ENCODE data around the gene POLR3K.

The POLR3K gene

DNA sequence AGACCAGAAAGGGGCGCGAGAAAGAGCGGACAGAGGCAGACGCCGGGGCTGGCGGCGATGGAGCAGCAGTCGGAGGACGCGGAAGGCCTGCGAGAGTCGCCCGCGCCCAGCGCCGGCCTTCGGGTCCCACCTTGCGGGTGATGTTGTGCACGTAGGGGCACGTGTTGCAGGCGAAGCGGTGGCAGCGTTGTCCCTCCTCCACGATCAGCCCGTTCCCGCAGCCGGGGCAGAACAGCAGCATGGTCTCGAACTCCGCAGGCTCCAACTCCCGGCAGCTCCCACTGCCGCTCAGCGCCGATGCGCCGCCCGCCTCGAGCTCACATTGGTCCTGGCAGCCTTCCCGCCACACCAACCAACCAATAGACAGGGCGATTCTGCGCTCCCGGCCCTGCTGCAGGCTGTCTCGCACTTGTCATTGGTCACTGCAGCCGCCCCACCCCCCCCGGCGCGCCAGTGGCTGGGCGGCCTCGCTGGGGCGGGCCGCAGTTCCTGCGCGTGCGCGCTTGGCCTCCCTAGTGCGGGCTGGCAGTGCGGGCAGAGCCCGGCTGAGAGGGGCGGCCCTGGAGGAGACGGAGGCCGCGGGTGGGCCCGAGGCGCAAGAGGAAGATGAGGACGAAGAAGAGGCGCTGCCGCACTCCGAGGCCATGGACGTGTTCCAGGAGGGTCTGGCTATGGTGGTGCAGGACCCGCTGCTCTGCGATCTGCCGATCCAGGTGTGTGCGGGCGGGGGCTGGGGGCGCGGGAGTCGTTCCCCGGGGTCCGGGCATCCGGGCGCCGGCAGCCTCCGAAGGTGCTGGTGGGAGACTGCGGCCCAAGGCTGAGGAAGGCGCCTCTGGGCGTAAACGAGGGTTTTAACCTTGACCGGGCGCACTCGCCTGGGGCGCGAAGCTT lies at the start of gene POLR3K, which contains the start of gene SNRNP25:
TSS of gene POLR3K (minus strand) at position 263 of the 891 bp plus-strand sequence. CDS start at position 241, 22 bp downstream.
TSS of gene SNRNP25 (plus strand) at position 483 of the 891 bp plus-strand sequence. CDS start at position 672, 189 bp downstream.
- peak; percentile 98 for DNase-seq

DNA sequence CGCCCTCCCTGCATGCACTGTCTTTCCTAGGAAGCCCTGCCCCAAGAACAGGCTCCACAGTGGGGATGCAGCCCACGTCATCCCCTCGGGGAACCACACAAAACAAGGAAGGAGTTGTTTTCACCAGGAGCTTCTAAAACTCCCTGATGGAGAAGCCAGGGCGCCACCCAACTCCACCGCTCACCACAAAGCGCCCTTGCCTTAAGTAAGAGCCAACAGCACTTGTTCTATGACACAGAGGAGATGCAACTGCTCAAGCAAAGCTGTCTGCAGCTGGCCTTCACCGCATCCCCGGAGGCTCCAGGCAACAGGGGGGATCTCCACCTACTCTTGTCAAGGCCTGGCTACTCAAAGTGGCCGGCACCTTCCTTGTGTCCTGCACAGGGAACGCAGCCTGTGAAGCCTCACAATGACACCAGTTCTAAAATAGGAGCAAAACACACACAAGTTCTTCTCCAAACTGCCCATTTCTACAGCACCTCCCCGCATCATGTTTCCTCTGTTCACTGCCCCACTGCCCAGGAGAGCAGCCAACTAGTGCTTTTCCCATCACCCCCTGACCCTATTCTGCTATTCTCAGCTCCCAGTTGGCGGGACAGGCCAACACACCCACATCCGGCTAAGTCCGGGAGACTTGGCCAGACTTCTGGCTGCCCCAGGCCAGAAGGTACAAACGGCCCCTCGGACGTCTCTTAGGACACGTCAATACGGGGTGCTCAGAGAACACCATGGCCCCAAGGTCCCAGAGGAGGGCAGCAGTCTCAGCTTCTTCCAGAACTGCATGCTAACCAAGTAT lies 48.9 kb upstream of the POLR3K start:
- DNase-seq: no peak

DNA sequence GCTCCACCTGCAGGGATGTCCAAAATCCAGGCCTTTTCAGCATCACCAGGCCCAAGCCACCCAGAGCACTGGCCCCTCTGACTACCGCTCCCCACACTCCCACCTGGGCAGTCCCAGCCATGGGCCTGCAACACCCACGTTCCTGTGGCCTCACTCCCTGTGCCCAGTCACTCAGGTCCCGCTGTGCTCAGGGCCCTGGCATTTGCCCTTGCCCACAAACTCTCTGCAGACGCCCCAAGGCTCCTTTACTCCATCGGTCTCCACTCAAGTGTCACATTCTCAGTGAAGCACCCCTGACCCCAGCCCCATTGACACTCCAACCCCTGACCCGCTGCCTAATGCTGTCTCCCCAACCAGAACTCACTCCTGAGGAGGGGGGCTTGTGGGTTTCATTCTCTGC lies 48.2 kb upstream of the POLR3K start:
- no peak for DNase-seq

DNA sequence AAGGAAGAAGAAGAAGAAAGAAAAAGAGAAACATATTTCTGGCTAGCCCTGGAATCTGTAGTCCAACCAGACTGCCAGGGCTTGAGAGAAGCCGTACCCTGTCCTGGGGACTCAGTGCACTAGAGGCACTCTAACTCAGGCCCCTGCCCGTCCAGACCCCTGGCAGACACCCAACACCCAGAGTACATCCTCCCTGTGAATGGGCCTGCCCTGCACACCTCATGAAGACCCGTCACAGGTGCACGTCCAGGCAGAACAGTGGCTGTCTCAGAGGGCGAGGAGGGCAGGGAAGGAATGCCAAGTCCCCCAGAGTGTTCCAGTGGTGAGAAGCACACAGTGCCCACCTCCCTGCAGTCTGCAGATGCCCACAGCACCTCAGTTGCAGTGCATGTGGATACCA lies 47.6 kb upstream of the POLR3K start:
- no peak for DNase-seq

DNA sequence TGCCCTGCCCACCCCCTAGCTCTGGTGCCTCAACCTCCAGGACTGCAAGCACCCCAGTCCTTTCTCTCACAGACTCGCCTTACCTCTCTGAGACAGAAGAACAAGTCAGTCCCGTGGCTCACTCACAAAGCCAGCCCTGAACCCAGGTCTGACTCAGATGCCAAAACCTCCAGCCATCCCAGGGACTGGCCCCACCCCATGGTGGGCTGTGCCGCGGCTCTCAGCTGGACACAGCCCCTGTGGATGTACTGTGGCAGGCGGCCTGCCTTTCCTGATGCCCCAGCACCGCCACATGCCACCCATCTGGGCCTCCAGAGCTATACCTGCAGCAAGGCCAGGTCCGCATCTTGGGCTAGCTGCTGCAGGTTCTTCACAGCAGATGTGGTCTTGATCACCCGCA lies 44.4 kb upstream of the POLR3K start:
- no peak for DNase-seq

DNA sequence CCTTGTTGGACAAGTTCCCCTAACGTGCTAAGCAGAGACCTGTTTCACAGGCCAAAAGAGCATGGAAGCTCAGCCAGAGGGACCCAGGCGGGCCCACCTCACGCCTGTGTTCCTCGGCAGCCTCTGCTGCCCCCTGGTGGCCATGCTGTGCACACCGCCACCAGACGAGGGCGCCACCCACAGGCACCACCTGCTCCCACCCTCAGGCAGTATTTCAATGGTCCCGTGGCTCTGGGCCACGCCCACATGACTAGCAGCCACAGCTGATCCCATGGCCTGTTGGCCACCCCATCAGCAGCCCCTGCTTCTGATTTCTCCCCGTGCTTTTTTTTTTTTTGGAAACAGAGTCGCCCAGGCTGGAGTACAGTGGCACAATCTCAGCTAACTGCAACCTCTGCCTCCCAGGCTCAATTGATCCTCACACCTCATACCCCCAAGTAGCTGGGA lies 43.5 kb upstream of the POLR3K start:
- DNase-seq: peak; percentile 85

DNA sequence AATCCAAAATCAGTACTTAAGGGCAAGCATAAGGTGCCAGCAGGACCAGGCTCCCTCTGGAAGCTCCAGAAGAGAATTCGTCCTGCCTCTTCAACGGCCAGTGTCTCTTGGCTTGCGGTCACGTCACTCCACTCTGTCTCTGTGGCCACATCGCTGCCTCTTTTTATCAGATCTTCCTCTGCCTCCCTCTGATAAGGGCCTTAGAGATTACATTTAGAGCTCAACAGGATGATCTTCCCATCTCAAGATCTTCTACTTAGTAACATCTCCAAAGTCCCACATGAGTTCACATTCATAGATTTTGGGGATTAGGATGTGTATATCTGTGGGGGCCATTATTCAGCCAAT lies 41.5 kb upstream of the POLR3K start:
- DNase-seq: no peak

DNA sequence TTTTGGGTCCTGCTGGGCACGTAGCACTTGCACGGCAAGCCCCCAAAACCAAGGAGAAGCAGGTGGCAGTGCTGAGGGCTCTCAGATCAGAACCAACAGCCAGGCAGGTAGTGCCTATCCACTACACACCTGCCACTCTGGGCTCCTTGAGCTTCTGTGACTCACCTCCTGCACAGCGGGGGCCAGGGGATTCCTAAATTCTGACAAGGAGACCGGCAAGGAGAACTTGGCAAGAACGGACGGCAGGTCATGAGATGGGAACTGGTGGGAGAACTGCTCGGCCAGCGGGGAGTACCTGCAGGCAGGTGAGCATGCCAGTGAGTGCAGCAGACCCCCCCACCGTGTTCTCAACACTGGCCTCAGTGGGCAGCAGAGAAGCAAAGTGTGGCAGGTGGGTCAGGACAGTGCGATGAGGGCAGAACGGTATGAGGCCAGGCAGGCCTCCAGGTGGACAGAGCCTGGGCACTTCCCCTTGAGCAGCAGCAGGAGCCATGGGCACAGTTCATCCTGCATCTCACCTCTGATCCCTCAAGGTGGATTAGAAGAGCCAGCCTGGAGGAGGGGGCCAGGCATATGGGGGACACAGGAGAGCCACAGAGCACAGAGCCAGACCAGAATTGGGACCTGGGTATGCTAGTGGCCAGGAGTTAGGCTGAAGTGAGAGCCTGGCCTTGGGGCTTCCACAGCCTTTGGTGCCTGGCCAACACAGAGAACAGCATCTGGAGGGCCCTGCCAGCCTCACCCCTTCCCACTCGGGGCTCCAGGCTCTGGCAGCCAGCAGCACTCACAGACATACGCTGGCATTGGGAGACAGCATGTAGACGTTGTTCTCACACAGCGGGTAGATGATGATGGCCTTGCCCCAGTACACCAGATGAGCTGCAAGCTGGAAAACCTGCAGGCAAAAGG lies 39.3 kb upstream of the POLR3K start:
- no peak for DNase-seq

DNA sequence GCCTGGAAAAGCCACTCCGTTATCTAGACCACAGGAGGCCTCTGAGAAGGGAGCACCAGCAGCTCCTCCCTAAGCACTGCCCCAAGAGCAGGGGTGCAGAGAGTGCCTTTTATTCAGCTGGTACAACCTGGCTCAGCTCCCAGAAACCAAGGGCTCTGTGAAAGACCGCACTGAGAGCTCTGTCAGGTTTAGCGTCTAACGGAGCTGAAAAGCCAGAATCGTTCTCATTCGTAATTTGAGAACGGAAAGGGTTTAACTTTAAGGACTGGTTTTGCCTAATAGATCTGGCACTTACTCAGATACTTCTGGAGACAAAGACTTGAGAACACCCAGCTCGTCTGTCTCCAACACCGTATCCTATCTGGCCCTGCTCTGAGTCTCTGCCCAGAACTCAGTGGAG lies 38.1 kb upstream of the POLR3K start:
- no peak for DNase-seq

DNA sequence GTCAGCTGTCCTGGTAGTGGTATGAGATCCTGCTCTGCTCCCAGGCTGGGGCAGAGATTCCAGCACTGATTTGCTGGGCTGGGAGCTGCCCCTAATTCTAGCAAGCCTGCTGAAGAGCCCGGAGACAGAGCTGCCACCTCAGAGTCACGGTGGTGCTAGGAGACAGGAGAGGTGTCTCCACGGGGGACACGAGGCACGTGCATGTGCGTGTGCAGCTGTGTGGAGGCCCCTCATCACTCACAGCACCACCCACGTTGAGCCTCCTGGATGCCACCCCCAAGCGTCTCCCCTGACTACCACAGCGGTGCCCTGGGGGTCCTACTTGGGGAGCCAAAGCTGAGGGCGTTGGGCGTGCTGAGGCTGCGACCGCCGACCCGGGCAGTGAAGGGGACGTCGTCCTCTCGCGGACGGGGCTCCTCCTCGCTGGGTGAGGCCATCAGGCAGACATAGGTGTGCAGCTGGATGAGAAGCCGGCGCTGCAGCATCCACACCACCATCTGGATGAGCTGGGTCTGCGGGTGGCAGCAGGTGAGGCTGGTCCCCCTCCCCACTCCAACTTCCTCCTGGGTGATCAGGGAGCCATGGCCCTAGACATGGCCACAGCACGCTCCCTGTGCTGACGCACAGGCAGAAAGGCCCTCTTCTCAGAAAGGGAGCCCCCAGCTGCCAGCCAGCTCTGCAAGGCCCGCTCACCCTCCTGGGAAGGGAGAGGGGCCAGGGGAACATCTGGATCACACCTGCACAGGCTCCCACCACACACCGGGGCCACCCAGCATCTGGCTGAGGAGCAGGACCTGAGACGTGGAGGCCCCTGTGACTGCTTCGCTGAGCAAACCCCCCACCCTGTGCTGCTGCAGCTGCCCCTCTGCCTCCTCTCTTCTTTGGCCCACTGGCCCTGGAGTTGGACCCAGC lies 36.2 kb upstream of the POLR3K start:
- no peak for DNase-seq

DNA sequence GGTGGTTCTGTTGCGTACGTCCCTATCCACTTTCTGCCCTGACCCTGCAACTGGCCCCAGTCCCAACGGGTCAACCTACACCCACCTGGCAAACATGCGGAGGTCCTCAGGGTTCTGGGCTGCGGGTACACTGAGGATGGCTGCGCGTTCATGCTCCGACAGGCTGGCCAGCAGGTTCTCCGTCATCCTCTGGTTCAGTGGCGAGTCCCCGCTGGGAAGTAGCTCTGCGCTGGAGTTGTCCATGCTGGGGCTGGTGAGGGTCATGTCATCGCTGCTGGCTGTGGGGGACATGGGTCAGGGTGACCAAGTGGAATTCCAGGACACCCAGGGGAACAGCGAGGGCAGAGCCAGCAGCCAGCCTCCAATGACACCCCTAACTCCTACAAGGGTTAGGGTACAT lies 35.2 kb upstream of the POLR3K start:
- no peak for DNase-seq

DNA sequence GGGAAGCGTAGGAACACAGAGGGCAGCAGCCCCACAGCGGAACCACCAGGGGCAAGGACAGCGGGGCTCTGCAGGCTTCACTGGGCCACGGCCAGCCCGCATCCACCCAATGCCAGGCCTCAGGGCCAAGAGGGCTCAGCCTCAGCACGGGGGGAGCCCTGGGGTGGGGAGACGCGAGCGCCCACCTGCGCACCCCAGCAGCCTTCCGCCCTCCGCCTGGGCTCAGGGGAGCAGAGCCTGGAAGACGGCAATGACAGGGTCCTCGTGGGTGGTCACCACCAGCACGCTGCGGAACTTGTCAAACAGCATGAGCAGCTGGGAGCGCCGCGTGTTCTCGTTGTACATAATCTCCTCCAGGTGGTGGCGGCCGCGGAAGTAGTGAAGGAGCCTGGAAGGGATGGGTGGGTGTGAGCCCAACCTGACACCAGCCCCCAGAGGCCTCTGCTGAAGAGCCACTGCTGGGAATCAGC lies 33.1 kb upstream of the POLR3K start:
- no peak for DNase-seq

DNA sequence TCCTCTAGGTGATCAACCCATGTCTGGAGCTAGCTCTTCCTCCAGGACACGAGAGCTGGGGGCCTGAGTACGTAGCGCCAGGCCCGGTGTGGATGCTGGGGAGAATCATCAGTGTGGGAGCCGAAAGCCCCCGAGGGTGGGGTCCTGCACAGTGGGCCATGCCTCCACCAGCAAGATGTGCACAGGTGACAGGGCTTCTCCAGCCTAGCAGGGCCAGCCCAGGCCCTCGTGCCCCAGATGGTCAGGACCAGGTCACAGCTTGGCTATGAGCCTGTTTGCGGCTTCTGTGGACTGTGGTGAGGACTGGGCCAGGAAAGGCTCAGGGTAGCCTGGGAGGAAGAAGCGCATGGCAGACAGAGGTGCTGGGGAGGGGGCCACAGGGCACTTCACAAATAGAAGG lies 32.5 kb upstream of the POLR3K start:
- DNase-seq: no peak

DNA sequence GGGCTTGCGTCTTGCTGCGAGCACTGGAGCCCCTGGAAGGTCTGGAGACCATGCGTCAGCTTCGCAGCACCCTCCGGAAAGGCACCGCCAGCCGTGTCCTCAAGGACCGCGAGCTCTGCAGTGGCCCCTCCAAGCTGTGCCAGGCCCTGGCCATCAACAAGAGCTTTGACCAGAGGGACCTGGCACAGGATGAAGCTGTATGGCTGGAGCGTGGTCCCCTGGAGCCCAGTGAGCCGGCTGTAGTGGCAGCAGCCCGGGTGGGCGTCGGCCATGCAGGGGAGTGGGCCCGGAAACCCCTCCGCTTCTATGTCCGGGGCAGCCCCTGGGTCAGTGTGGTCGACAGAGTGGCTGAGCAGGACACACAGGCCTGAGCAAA lies 32.0 kb upstream of the POLR3K start:
- no peak for DNase-seq

DNA sequence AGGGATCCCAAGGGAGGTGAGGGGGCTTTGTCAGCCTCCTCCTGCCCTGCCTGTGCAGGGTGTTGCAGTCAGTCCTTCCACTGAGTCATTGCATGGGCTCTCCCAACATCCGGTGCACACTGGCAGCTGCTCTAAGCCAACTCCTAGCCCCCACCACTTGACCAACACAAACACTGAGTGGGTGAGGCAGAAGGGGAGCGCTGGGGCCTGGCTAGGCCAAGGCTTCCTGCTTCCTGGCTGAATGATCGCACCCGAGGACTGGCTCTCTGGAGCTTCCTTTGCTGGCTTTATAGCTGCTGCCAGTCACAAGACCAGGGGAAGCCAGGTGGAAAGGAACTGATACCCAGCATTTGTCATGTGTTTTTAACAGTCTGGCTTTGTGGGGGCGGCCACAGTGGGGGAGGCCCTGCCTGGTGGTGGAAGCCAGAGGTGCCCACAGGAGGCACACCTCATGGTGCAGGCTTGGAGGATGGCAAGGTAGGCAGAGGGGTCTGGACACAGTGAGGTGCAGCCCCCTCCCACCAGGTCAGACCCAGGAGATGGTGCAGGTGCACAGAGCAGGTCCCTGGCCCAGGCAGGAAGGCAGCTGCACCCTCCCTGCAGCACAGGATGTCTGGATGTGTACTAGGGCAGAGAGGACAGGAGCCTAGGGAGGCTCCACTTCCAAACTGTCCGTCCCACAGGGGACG lies 31.5 kb upstream of the POLR3K start:
- DNase-seq: peak; percentile 24

DNA sequence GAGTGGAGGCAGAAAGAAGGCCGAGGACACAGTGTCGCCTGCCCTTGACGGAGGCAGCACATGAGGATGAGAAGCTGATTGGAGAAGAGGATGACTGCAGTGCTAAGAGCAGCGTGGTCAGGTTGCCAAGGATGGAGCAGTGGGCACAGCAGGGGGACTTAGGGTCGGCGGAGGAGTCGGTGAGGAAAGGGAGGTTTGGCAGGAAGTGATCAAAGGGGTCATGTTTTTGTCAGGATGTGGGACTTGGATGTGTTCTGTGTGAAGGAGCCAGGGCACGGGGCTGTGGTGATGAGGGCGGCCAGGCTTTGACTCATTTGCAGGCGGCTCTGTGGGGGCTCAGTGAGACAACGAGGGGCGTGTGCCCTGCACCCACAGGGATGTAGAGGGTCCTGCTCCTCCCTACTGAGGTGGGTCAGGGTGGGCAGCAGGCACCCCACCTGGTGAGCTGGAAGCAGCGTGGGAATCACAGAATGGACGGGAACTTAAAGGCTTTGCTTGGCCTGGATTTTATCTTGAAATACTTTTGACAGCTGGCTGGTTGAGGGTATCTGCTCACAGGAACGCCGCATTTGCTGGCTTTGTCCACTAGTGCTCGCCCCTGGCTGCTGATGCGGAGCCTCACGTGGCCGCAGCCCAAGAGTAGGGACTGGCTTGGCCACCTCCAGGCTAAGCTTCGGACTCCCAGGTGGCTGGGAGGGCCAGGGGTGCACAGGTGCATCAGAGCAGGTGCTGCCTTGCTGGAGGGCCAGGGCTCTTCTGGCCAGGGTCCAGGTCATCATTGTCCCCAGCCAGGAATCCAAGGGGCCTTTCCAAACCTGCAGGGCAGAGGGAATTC lies 30.6 kb upstream of the POLR3K start:
- no peak for DNase-seq

DNA sequence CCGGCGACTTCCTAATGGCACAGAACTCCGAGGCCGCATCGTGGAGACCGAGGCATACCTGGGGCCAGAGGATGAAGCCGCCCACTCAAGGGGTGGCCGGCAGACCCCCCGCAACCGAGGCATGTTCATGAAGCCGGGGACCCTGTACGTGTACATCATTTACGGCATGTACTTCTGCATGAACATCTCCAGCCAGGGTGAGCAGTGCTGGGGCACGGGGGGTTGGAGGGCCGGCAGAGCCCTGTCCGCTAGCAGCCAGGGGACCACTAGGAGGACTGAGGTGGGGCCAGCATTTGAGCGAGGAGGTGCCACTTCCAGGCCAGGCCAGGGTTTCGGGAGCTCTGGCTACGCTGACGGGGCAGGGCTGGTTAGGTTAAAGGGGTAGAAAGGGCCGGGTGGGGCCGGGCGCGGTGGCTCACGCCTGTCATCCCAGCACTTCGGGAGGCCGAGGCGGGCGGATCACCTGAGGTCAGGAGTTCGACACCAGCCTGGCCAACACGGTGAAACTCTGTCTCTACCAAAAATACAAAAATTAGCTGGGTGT lies 29.7 kb upstream of the POLR3K start:
- no peak for DNase-seq

DNA sequence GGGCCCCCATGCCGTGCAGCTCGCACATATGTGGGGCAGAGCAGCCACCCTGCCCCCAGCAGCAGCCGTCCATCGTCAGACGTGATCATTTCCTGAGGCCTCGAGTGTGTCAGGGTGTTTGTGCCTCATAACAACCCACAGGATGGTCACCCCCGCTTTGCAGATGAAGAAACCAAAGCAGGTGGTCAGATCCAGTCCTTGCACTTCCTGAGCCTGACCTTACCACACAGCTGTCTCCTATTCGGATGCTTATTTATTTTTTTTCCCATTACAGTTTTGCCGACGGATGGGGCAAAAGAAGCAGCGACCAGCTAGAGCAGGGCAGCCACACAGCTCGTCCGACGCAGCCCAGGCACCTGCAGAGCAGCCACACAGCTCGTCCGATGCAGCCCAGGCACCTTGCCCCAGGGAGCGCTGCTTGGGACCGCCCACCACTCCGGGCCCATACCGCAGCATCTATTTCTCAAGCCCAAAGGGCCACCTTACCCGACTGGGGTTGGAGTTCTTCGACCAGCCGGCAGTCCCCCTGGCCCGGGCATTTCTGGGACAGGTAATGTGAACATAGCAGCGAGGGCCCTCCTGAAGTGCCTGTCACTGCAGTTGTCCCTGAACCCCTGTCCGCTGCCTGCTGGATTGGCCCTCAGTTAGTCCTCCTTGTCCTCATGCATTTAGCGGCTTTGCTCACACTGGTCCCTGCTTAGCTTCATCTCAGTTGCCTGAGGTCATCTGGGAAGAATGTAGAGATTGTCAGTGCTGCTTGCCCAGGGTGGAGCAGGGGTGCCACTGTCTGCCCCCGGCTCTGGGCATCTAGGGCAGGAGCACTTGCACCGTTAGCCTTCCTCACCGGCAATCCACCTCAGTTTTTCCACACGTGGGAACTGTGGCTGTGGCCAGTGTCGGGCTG lies 26.0 kb upstream of the POLR3K start:
- DNase-seq: no peak
